Measurements from ENCODE around the gene NBAS.

DNA sequence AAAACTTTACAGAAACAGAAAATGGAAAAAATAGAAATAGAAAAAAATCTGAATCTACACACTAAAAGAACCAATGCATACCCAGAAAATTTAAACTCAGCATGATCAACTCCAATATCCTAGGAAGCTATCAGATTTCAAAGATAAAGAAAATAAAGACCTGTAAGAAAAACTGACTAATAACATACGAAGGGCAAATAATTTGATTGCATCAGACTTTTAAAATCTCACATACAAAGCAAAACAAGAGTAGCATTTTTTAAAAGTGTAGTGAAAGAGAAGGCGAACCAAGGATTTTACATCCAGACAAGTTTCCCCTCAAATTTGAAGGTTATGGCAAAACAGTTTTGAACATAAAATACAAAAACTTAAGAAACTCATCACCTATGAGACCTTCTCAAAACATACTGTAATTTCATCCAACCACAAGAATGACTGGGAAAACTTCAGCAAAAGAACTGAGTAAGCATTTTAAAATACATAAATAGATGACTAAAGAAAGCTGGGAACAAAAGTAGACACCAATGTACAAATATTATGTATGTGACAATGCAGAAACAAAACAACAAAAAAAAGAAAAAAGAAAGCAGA is 54.8 kb downstream of the NBAS start:
- TF ChIP-seq, protein P1, sequence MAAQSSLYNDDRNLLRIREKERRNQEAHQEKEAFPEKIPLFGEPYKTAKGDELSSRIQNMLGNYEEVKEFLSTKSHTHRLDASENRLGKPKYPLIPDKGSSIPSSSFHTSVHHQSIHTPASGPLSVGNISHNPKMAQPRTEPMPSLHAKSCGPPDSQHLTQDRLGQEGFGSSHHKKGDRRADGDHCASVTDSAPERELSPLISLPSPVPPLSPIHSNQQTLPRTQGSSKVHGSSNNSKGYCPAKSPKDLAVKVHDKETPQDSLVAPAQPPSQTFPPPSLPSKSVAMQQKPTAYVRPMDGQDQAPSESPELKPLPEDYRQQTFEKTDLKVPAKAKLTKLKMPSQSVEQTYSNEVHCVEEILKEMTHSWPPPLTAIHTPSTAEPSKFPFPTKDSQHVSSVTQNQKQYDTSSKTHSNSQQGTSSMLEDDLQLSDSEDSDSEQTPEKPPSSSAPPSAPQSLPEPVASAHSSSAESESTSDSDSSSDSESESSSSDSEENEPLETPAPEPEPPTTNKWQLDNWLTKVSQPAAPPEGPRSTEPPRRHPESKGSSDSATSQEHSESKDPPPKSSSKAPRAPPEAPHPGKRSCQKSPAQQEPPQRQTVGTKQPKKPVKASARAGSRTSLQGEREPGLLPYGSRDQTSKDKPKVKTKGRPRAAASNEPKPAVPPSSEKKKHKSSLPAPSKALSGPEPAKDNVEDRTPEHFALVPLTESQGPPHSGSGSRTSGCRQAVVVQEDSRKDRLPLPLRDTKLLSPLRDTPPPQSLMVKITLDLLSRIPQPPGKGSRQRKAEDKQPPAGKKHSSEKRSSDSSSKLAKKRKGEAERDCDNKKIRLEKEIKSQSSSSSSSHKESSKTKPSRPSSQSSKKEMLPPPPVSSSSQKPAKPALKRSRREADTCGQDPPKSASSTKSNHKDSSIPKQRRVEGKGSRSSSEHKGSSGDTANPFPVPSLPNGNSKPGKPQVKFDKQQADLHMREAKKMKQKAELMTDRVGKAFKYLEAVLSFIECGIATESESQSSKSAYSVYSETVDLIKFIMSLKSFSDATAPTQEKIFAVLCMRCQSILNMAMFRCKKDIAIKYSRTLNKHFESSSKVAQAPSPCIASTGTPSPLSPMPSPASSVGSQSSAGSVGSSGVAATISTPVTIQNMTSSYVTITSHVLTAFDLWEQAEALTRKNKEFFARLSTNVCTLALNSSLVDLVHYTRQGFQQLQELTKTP (IDR thresholded peaks at IDR 0.05; ENCODE audit: low read depth in 1 of 2, partially characterized antibody in 2 of 2): no peak
- TF ChIP-seq CTCF (IDR thresholded peaks at IDR 0.05 in 2 of 3, conservative IDR thresholded peaks at IDR 0.05 in 1 of 3; ENCODE audit: insufficient read depth in 2 of 3, low read depth in 1 of 3, low read length in 3 of 3) (no peak), RCOR1 (IDR thresholded peaks at IDR 0.05; ENCODE audit: borderline replicate concordance in 1 of 2, low read depth in 2 of 2, low read length in 2 of 2) (no peak), POLR2AphosphoS2 (IDR thresholded peaks at IDR 0.05; ENCODE audit: low read length) (no peak), PHB (CRISPR knock-in tag; IDR thresholded peaks at IDR 0.05) (no peak), SP2 (IDR thresholded peaks at IDR 0.05; ENCODE audit: extremely low read depth, low read depth, low read length, poor library complexity, severe bottlenecking) (no peak), ZEB2 (IDR thresholded peaks at IDR 0.05) (no peak), POU5F1 (IDR thresholded peaks at IDR 0.05; ENCODE audit: borderline replicate concordance, low read depth, low read length, partially characterized antibody) (no peak), ZNF77 (CRISPR knock-in tag; IDR thresholded peaks at IDR 0.05) (no peak), POLR2A (conservative IDR thresholded peaks at IDR 0.05) (no peak)

Data from K562 (cell line).